ENCODE results near the gene WRAP53. TPM values are rescaled to one million over a fixed set of nuclear protein-coding genes. Genes with fewer than 3 reads are reported as not detected.
A peak's percentile ranks its signal among the peaks of the same experiment; 100 is the strongest.

Gene WRAP53
- total and polyA plus RNA-seq, 2 of the 13 experiments (the other 11 are each of a cell fraction or from before 2014, with no cell fraction given), result 7.0 to 19.5 TPM

- DNase-seq (ENCODE audit: low spot score), result peak; percentile 18
- Histone ChIP-seq H3K36me3 (replicated peaks in 1 of 2; ENCODE audit: control insufficient read depth in 1 of 2, insufficient read depth in 2 of 2, low read length in 2 of 2) (peaks cover 0 to 4% of the 10 kb centered on the region in 2 experiments; a peak in 3 of 5 replicates), H3K9ac (ENCODE audit: insufficient read depth, low read depth, low read length) (no peak overlapping the region), H3K4me1 (ENCODE audit: insufficient read depth, low read length) (peaks cover 6% of the 10 kb centered on the region; the same call in 1 of the 2 replicates), H3K27ac (ENCODE audit: extremely low read length, insufficient read depth, low read length) (no peak overlapping the region), H3K27me3 (ENCODE audit: control insufficient read depth in 1 of 2, insufficient read depth in 2 of 2, low read length in 2 of 2) (peaks cover 8 to 41% of the 10 kb centered on the region in 2 experiments), H3K79me2 (ENCODE audit: insufficient read depth, low read length) (no peaks in the 10 kb centered on the region), H3K4me3 (replicated peaks in 1 of 3; ENCODE audit: insufficient read depth in 1 of 3, low read depth in 2 of 3, low read length in 3 of 3) (no peak overlapping the region), H4K20me1 (ENCODE audit: insufficient read depth, low read length) (no peaks in the 10 kb centered on the region), H3K9me3 (ENCODE audit: low read length) (no peaks in the 10 kb centered on the region), H3K4me2 (ENCODE audit: low read depth, low read length) (no peak overlapping the region), H2AFZ (ENCODE audit: low read length) (no peak overlapping the region)
- WGBS (ENCODE audit: low lambda C conversion rate), result 93% methylated on average over 23 of the region's 24 CpGs
- no peak for FAIRE-seq
- intact Hi-C loops (cut with micrococcal nuclease; ENCODE audit: unreplicated experiment), result no loop called here
- peak; percentile 26; the same call in 2 of the 3 replicates for ATAC-seq
- TF ChIP-seq RFX5 (IDR thresholded peaks at IDR 0.05; ENCODE audit: low read depth, low read length), result no peak
- TF ChIP-seq MXD1 (CRISPR knock-in tag; IDR thresholded peaks at IDR 0.05), result no peak
- TF ChIP-seq ARID3A (IDR thresholded peaks at IDR 0.05; ENCODE audit: low read depth, low read length), result no peak
- TF ChIP-seq NCOA2 (CRISPR knock-in tag; IDR thresholded peaks at IDR 0.05), result no peak
- TF ChIP-seq ZBTB7B (CRISPR knock-in tag; IDR thresholded peaks at IDR 0.05), result no peak
- TF ChIP-seq ZNF326 (CRISPR knock-in tag; IDR thresholded peaks at IDR 0.05; ENCODE audit: borderline replicate concordance), result no peak
- TF ChIP-seq HOXD1 (CRISPR knock-in tag; IDR thresholded peaks at IDR 0.05), result no peak
- TF ChIP-seq SNAPC2 (CRISPR knock-in tag; IDR thresholded peaks at IDR 0.05), result no peak
- POLR2A ChIA-PET, result no interaction called here
- CTCF ChIA-PET (ENCODE audit: low intra/inter-chr PET ratio, low total read pairs), result no interaction called here
- in situ Hi-C loops (cut with HindIII; ENCODE audit: extremely low pct_ligation_motif_present, low pct_unique_long_range_greater_than_20kb), result no loop called here
- BruUV-seq (replicated peaks), result no TSS peak
Measured at GRCh38 chr17:7703584-7704479, 15.6 kb downstream of the WRAP53 start.
